Endodermal cell (in vitro differentiated cells): ENCODE measurements around the gene OTOP1. TPM values are rescaled to one million over a fixed set of nuclear protein-coding genes. Genes with fewer than 3 reads are reported as not detected.
A peak's percentile ranks its signal among the peaks of the same experiment; 100 is the strongest.
"Not testable (repeated sequence)": the region's sequence is repeated elsewhere in the genome, so short reads cannot be mapped to it uniquely, and the experiment has no call there.

Source experiments
- DNase-seq: peaks from one replicate; pipeline ENCODE4 v3.0.0-alpha.2; 2017
- H3K27ac ChIP-seq: 2 replicates; pipeline ENCODE4 v1.5.1; 2013; ENCODE audit warnings: mild to moderate bottlenecking, low read depth, low read length, moderate library complexity
- H3K27me3 ChIP-seq: 2 replicates; pipeline ENCODE4 v1.6.1; 2013; ENCODE audit warnings: mild to moderate bottlenecking, low read length, moderate library complexity; ENCODE audit not compliant: insufficient read depth, control insufficient read depth, poor library complexity, severe bottlenecking
- H3K36me3 ChIP-seq: 2 replicates; pipeline ENCODE4 v1.7.0; 2013; ENCODE audit warnings: mild to moderate bottlenecking, low read length, moderate library complexity; ENCODE audit not compliant: control insufficient read depth, insufficient read depth
- H3K4me1 ChIP-seq: one replicate; pipeline ENCODE4 v1.7.0; 2013; ENCODE audit warnings: low read length; ENCODE audit not compliant: control insufficient read depth, insufficient read depth
- H3K4me3 ChIP-seq: 2 replicates; pipeline ENCODE4 v1.5.1; 2013; ENCODE audit warnings: mild to moderate bottlenecking, low read length, moderate library complexity
- H3K9ac ChIP-seq: 2 replicates; pipeline ENCODE4 v1.6.1; 2013; ENCODE audit warnings: mild to moderate bottlenecking, low read length, moderate library complexity; ENCODE audit not compliant: poor library complexity, severe bottlenecking; ENCODE audit errors: extremely low read depth
- H3K9me3 ChIP-seq: 2 replicates; pipeline ENCODE4 v1.6.1; 2013; ENCODE audit warnings: mild to moderate bottlenecking, low read length, moderate library complexity; ENCODE audit not compliant: control insufficient read depth
- H3K27ac Mint-ChIP-seq: 2 replicates; pipeline ENCODE4 v1.8.0; 2020; ENCODE audit warnings: mixed read lengths
- H3K27me3 Mint-ChIP-seq: 2 replicates; pipeline ENCODE4 v1.8.0; 2021; ENCODE audit warnings: mild to moderate bottlenecking, mixed read lengths; ENCODE audit not compliant: insufficient read depth
- H3K36me3 Mint-ChIP-seq: 2 replicates; pipeline ENCODE4 v1.8.0; 2020; ENCODE audit warnings: low read depth, mixed read lengths
- H3K4me1 Mint-ChIP-seq: 2 replicates; pipeline ENCODE4 v1.8.0; 2020; ENCODE audit warnings: mixed read lengths
- H3K4me3 Mint-ChIP-seq: 2 replicates; pipeline ENCODE4 v1.8.0; 2020; ENCODE audit warnings: mild to moderate bottlenecking, moderate library complexity, mixed read lengths
- H3K9me3 Mint-ChIP-seq: 2 replicates; pipeline ENCODE4 v1.8.0; 2020; ENCODE audit warnings: mild to moderate bottlenecking, mixed read lengths
- CTCF ChIP-seq: fragments of 200-600 bp; sonication (generic); conservative IDR thresholded peaks from 2 replicates; pipeline ENCODE4 v1.5.0; 2021; ENCODE audit warnings: antibody characterized with exemption, mild to moderate bottlenecking
- WGBS, 2 experiments: methylation state at CpG; one replicate each; pipeline versions ENCODE4 v1.1.5 to v1.1.7; 2013; ENCODE audit warnings: missing lambda C conversion rate in 2 of 2, mixed read lengths in 1 of 2; ENCODE audit not compliant: insufficient coverage in 1 of 2, insufficient read length in 1 of 2; 5-methylcytosine and 5-hydroxymethylcytosine counted together
- total RNA-seq, 2 donors: library from RNA; stranded (reverse); fragmentation: NEBNext Ultra II Directional in 1 of 2; extraction: Animal tissue kit (Norgen Biotek cat#: 25700) in 1 of 2; gene quantifications; 2 replicates in 1 of 2; 3 replicates in 1 of 2; pipeline ENCODE4 v1.2.1, GENCODE V29; 2021

OTOP1 gene
- total RNA-seq, 2 donors from 2014 or later: not detected

- WGBS, 2 experiments: 45 to 57% methylated on average over 14 to 19 of the region's 19 CpGs
- TF ChIP-seq CTCF: peak; percentile 97
Observed at GRCh38 chr4:4182835-4183568, 43.7 kb downstream of the OTOP1 start.

GRCh38 chr4:4170596-4171150 lies 56.1 kb downstream of the OTOP1 start:
- Mint-ChIP-seq H3K4me3 (no peak overlapping the region), H3K27ac (no peak overlapping the region), H3K9me3 (no peaks in the 10 kb centered on the region), H3K36me3 (no peaks in the 10 kb centered on the region), H3K27me3 (peaks cover 18% of the 10 kb centered on the region), H3K4me1 (peaks cover 17% of the 10 kb centered on the region)
- H3K36me3 ChIP-seq: no peaks in the 10 kb centered on the region
- no peak for TF ChIP-seq CTCF
- no peak for DNase-seq
- 97 to 100% methylated on average over 1 to 8 of the region's 10 CpGs for WGBS, 2 experiments
- peaks cover 12% of the 10 kb centered on the region for H3K27me3 ChIP-seq
- no peak overlapping the region for H3K27ac ChIP-seq
- no peak overlapping the region for H3K4me3 ChIP-seq
- no peaks in the 10 kb centered on the region for H3K9me3 ChIP-seq
- peaks cover 4% of the 10 kb centered on the region for H3K4me1 ChIP-seq
- H3K9ac ChIP-seq: no peak overlapping the region

More at GRCh38 chr4:4182835-4183568, 43.7 kb downstream of the OTOP1 start:
- H3K9me3 ChIP-seq: no peaks in the 10 kb centered on the region
- DNase-seq: peak; percentile 89
- H3K4me1 ChIP-seq: no peaks in the 10 kb centered on the region
- no peak overlapping the region for H3K4me3 ChIP-seq
- no peak overlapping the region for H3K27ac ChIP-seq
- no peak overlapping the region for H3K4me3 Mint-ChIP-seq
- H3K27me3 Mint-ChIP-seq: peaks cover 7% of the 10 kb centered on the region
- H3K36me3 ChIP-seq: no peaks in the 10 kb centered on the region
- H3K27me3 ChIP-seq: peaks cover 11% of the 10 kb centered on the region
- no peak overlapping the region for H3K27ac Mint-ChIP-seq
- no peaks in the 10 kb centered on the region for H3K36me3 Mint-ChIP-seq
- no peaks in the 10 kb centered on the region for H3K4me1 Mint-ChIP-seq
- no peak overlapping the region for H3K9ac ChIP-seq
- H3K9me3 Mint-ChIP-seq: no peaks in the 10 kb centered on the region

- not testable (repeated sequence) for H3K9me3 ChIP-seq, H3K4me3 Mint-ChIP-seq, H3K9ac ChIP-seq, H3K27me3 ChIP-seq, H3K27me3 Mint-ChIP-seq, H3K4me1 ChIP-seq, H3K9me3 Mint-ChIP-seq, H3K36me3 ChIP-seq, H3K4me3 ChIP-seq, H3K36me3 Mint-ChIP-seq, H3K27ac Mint-ChIP-seq
- peak overlapping the region; percentile 12 for H3K27ac ChIP-seq
- 77 to 87% methylated on average over 10 to 18 of the region's 19 CpGs for WGBS, 2 experiments
- peak; percentile 57 for DNase-seq
- peaks cover 17% of the 10 kb centered on the region for H3K4me1 Mint-ChIP-seq
Observed at GRCh38 chr4:4167981-4168780, 58.5 kb downstream of the OTOP1 start.

GRCh38 chr4:4166986-4167385 lies 59.7 kb downstream of the OTOP1 start:
- WGBS, 2 experiments: 92 to 95% methylated on average over 5 to 13 of the region's 13 CpGs
- not testable (repeated sequence) for H3K36me3 ChIP-seq, H3K4me3 ChIP-seq, H3K27ac ChIP-seq, H3K27me3 Mint-ChIP-seq, H3K9me3 ChIP-seq, H3K27me3 ChIP-seq, H3K4me1 ChIP-seq, H3K9ac ChIP-seq, H3K4me3 Mint-ChIP-seq, H3K9me3 Mint-ChIP-seq, H3K27ac Mint-ChIP-seq, H3K36me3 Mint-ChIP-seq, DNase-seq
- H3K4me1 Mint-ChIP-seq: peaks cover 23% of the 10 kb centered on the region

- not testable (repeated sequence) for H3K9ac ChIP-seq, H3K9me3 ChIP-seq, H3K27ac ChIP-seq, H3K4me1 ChIP-seq, DNase-seq, H3K27ac Mint-ChIP-seq, H3K9me3 Mint-ChIP-seq, H3K4me3 Mint-ChIP-seq, H3K36me3 Mint-ChIP-seq, H3K27me3 ChIP-seq, H3K27me3 Mint-ChIP-seq, H3K4me3 ChIP-seq, H3K36me3 ChIP-seq
- 81 to 84% methylated on average over 6 to 16 of the region's 18 CpGs for WGBS, 2 experiments
- H3K4me1 Mint-ChIP-seq: peaks cover 23% of the 10 kb centered on the region
Observed at GRCh38 chr4:4165701-4166392, 60.9 kb downstream of the OTOP1 start.
